Transverse colon (tissue), 3 donors: ENCODE results near the gene NUTM2D.
"Not testable (repeated sequence)": the region's sequence is repeated elsewhere in the genome, so short reads cannot be mapped to it uniquely, and the experiment has no call there.

Experiments used
- CTCF ChIP-seq, 5 experiments: fragments of 200-600 bp in 3 of 5; fragments of 450-650 bp in 2 of 5; sonication (generic) in 3 of 5; IDR thresholded peaks; 1 replicate in 2 of 5; 2 replicates in 3 of 5; pipeline ENCODE4 v1.5.1; 2016 to 2017; ENCODE audit warnings: antibody characterized with exemption in 5 of 5, inconsistent platforms in 3 of 5, mild to moderate bottlenecking in 2 of 5, moderate library complexity in 1 of 5
- POLR2A ChIP-seq: fragments of 450-650 bp; IDR thresholded peaks from one replicate; pipeline ENCODE4 v1.6.1; 2016; ENCODE audit warnings: antibody characterized with exemption, mild to moderate bottlenecking, moderate library complexity

GRCh38 chr10:87342249-87342710 is 15.3 kb upstream of the NUTM2D start:
- not testable (repeated sequence) for TF ChIP-seq CTCF (IDR thresholded peaks at IDR 0.05)
- TF ChIP-seq POLR2A, result peak; percentile 43
